ENCODE results near the gene RAE1. TPM values are rescaled to one million over a fixed set of nuclear protein-coding genes. Genes with fewer than 3 reads are reported as not detected.

Gene RAE1
- total and polyA plus RNA-seq, 2 experiments from 2014 or later: 35.8 to 43.3 TPM

DNA sequence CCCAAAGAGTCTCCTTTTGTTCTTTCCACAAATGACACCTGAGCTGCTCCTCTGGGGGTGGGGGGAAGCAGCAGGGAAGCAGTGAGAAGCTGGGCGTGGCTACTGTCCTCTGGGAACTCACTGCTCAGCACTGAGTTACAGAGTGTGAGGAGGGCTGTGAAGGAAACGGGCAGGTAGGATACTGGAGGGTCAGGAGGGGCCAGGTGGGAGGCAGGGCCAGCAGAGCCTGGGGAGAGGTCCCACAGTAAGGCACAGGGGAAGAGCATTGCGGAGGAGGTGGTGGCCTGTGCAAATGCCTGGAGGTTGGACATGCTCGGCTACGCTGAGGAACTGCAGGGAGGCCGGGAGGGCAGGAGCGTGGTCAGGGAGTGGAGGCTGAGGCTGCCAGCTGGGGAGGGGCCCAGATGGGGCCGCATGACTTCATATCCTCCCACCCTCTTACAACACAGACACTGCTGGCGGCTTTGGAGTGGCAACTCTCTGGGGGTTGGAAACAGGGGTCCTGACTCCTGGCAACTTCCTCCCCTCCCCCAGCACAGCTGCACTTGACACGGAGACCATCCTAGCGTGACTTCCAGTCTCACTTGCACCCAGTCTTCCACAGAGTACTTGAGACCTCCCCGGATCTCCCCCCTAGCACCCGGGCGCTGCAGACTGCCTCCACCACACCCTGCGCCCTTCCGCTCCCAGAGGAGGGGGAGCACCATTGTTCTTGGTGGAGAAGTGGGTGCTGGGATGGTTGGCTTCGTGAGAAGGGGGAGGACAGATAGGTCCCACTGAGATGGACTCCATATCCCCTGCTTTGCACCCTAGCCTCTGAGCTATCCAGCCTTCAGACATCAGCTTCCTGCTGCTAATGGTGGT is 74.3 kb downstream of the RAE1 start:
- Histone ChIP-seq H3K9me2 (replicated peaks; ENCODE audit: insufficient read depth) (no peaks in the 10 kb centered on the region), H3K4me1 (ENCODE audit: insufficient read depth) (no peaks in the 10 kb centered on the region), H4K20me1 (ENCODE audit: insufficient read depth, poor library complexity, severe bottlenecking) (no peaks in the 10 kb centered on the region), H3K27ac (no peak overlapping the region), H3K79me2 (no peaks in the 10 kb centered on the region), H2AFZ (no peak overlapping the region), H3K4me3 (no peak overlapping the region), H3K27me3 (no peaks in the 10 kb centered on the region), H3K9me3 (ENCODE audit: low read depth) (no peaks in the 10 kb centered on the region), H3K4me2 (no peak overlapping the region), H3K36me3 (replicated peaks; ENCODE audit: insufficient read depth, low read depth) (no peaks in the 10 kb centered on the region)
- 79% methylated on average over 17 of the region's 17 CpGs for WGBS (ENCODE audit: low lambda C conversion rate, missing lambda C conversion rate)
- TF ChIP-seq, protein P1, sequence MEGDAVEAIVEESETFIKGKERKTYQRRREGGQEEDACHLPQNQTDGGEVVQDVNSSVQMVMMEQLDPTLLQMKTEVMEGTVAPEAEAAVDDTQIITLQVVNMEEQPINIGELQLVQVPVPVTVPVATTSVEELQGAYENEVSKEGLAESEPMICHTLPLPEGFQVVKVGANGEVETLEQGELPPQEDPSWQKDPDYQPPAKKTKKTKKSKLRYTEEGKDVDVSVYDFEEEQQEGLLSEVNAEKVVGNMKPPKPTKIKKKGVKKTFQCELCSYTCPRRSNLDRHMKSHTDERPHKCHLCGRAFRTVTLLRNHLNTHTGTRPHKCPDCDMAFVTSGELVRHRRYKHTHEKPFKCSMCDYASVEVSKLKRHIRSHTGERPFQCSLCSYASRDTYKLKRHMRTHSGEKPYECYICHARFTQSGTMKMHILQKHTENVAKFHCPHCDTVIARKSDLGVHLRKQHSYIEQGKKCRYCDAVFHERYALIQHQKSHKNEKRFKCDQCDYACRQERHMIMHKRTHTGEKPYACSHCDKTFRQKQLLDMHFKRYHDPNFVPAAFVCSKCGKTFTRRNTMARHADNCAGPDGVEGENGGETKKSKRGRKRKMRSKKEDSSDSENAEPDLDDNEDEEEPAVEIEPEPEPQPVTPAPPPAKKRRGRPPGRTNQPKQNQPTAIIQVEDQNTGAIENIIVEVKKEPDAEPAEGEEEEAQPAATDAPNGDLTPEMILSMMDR (IDR thresholded peaks at IDR 0.05; ENCODE audit: poor library complexity): no peak
- TF ChIP-seq EZH2 (IDR thresholded peaks at IDR 0.05; ENCODE audit: borderline replicate concordance): no peak
- TF ChIP-seq EZH2phosphoT487 (IDR thresholded peaks at IDR 0.05; ENCODE audit: low read depth, severe bottlenecking, unreplicated experiment): no peak
- DNase-seq (ENCODE audit: low spot score): no peak

DNA sequence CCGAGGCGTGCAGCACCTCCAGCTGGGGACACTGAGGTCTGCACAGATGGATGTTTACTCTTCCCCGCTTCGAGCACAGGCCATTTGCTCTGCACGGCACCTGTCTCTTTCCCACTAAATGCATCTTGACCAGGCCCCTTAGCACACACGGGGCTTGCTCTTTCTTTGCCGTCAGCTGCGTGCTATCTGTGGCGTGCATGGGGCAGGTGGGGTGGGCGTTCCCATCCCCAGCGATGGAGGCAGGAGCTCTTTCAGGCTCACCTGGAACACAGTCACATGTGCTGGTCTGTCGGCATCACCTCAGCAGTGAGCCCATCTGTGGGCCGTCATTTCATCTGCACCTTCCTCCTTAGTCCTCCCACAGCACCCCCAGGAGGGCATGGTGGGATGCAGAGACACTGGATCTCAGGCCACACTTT is 75.2 kb downstream of the RAE1 start:
- Histone ChIP-seq H3K27ac (no peak overlapping the region), H3K9me2 (replicated peaks; ENCODE audit: insufficient read depth) (no peaks in the 10 kb centered on the region), H3K79me2 (no peaks in the 10 kb centered on the region), H3K4me1 (ENCODE audit: insufficient read depth) (no peaks in the 10 kb centered on the region), H3K27me3 (no peaks in the 10 kb centered on the region), H2AFZ (no peak overlapping the region), H4K20me1 (ENCODE audit: insufficient read depth, poor library complexity, severe bottlenecking) (no peaks in the 10 kb centered on the region), H3K36me3 (replicated peaks; ENCODE audit: insufficient read depth, low read depth) (no peaks in the 10 kb centered on the region), H3K9me3 (ENCODE audit: low read depth) (no peaks in the 10 kb centered on the region), H3K4me2 (no peak overlapping the region), H3K4me3 (no peak overlapping the region)
- TF ChIP-seq EZH2 (IDR thresholded peaks at IDR 0.05; ENCODE audit: borderline replicate concordance) (no peak), EZH2phosphoT487 (IDR thresholded peaks at IDR 0.05; ENCODE audit: low read depth, severe bottlenecking, unreplicated experiment) (no peak)
- TF ChIP-seq, protein P1 (IDR thresholded peaks at IDR 0.05; ENCODE audit: poor library complexity): no peak
- DNase-seq (ENCODE audit: low spot score): no peak
- WGBS (ENCODE audit: low lambda C conversion rate, missing lambda C conversion rate): 78% methylated on average over 13 of the region's 13 CpGs

DNA sequence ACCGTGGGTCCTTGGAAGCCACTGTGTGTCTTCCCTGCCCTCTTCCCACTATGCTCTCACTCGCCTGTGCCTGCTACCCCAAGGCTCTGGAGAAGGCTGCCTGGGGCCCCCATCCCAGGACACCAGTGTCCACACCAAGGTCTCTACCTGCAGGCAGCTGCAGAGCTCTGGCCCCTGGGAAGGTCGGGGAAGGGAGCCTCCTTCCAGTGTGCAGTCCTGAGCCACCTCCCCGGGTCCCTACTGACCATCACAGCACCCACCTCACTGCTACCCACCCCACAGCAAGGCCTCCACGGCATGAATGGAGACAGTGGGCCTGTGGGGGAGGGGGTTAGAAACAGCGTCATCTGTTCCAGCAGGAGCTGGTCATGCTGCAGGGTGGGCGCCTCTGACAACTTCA is 75.8 kb downstream of the RAE1 start:
- TF ChIP-seq EZH2phosphoT487 (IDR thresholded peaks at IDR 0.05; ENCODE audit: low read depth, severe bottlenecking, unreplicated experiment) (no peak), EZH2 (IDR thresholded peaks at IDR 0.05; ENCODE audit: borderline replicate concordance) (no peak)
- TF ChIP-seq, protein P1 (IDR thresholded peaks at IDR 0.05; ENCODE audit: poor library complexity): no peak
- WGBS (ENCODE audit: low lambda C conversion rate, missing lambda C conversion rate): 92% methylated on average over 7 of the region's 7 CpGs

More for the DNA sequence above, 75.8 kb downstream of the RAE1 start:
- no peaks in the 10 kb centered on the region for H3K4me1 ChIP-seq (ENCODE audit: insufficient read depth)
- H3K9me3 ChIP-seq (ENCODE audit: low read depth): no peaks in the 10 kb centered on the region
- no peak overlapping the region for H3K4me2 ChIP-seq
- no peaks in the 10 kb centered on the region for H3K27me3 ChIP-seq
- H3K4me3 ChIP-seq: no peak overlapping the region
- H3K27ac ChIP-seq: no peak overlapping the region
- H3K9me2 ChIP-seq (replicated peaks; ENCODE audit: insufficient read depth): no peaks in the 10 kb centered on the region
- no peaks in the 10 kb centered on the region for H4K20me1 ChIP-seq (ENCODE audit: insufficient read depth, poor library complexity, severe bottlenecking)
- no peak for DNase-seq (ENCODE audit: low spot score)
- H3K36me3 ChIP-seq (replicated peaks; ENCODE audit: insufficient read depth, low read depth): no peaks in the 10 kb centered on the region
- no peaks in the 10 kb centered on the region for H3K79me2 ChIP-seq
- no peak overlapping the region for H2AFZ ChIP-seq
